HG02852 (cell line): ENCODE measurements around the gene IKZF1.

Experiments
- ATAC-seq: cut with Tn5 transposase; IDR thresholded peaks from one replicate; pipeline ENCODE4 v1.9.1; 2021; ENCODE audit warnings: mild to moderate bottlenecking, moderate library complexity; ENCODE audit not compliant: unreplicated experiment

IKZF1 gene

DNA sequence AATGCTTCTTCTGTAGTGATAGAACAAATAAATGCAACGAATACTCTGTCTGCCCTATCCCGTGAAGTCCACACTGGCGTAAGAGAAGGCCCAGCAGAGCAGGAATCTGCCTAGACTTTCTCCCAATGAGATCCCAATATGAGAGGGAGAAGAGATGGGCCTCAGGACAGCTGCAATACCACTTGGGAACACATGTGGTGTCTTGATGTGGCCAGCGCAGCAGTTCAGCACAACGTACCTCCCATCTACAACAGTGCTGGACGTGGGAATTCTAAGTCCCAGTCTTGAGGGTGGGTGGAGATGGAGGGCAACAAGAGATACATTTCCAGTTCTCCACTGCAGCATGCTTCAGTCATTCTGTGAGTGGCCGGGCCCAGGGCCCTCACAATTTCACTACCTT, 99.9 kb downstream of the IKZF1 start:
- ATAC-seq, result no peak

DNA sequence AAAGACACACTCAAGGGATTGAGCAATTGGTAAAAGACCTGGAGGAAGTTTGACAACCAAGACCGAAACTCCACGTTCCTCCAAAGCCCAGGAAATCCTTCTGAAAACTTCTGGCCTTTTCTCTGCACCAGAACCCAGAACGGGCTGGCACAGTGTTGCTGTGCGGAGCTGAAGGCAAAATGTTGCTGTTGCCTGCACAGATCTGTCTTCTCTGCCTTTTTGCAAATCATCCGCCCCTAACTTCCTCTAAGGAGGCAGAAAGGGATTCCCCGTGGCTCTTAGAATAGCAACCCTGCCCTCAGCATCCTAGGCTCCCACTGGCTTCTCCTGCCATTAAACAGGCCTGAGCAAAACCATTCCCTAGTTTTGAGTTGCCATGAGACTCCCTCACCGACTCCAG, 100.7 kb downstream of the IKZF1 start:
- peak; percentile 41 for ATAC-seq

DNA sequence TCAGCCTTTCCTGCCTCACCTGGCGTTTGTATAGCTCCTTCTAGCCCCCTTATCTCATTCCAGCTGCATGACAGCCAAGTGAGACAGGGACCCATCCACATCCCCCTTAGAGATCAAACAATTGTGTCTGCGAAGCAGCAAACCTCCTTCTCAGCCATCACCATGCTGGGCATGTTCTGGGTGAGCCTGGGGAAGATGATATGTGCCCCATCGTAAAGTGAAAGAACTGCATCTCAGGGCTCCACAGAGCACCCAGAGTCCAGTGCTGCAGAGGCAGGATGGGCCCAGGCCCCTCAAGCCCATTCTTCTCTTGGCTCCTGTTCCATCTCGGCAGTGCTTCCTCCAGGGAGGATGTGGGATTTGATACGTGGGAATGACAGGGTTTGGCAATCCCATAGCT, 102.4 kb downstream of the IKZF1 start:
- ATAC-seq, result no peak

DNA sequence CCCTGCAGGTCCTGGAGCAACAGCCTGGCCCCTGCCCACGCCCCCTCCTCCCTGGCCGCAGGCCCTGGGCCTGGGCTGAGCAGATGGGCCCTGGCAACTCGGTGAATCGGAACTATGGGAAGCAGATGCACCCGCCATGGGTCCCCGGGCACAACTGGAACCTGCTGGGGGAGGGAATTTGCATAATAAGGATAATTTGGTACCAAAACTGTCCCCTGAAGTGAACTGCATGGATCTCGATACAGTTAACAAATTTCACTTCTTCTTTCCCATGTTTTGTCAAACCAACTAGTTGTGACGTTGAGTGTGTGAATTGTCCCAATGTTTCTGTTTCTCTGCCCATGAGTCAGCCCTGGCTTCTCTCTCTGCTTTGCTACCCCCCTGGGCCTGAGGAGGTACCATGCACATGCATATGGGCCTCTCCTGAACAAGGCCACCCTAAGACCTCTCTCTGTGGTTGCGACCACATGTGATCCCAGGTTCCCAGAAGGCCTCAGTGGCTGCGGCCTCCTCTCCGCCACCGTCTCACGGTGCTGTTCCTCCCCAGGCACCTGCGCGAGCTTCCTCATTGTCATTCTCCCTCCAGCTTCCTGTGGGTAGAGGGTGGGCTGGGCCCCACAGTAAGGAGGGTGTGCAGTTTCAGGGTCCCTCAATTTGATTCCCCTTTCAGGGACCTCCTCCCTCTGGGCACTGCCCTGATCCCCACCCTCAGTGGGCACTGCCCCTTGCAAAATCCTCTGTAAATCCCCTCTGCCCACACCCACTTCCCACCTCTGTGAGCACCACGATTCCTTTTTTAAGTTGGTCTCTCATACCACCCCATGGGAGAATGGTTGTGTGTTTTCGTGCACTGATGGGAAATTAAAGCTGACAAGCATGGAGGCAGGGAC, 105.6 kb downstream of the IKZF1 start:
- peak; percentile 53 for ATAC-seq

DNA sequence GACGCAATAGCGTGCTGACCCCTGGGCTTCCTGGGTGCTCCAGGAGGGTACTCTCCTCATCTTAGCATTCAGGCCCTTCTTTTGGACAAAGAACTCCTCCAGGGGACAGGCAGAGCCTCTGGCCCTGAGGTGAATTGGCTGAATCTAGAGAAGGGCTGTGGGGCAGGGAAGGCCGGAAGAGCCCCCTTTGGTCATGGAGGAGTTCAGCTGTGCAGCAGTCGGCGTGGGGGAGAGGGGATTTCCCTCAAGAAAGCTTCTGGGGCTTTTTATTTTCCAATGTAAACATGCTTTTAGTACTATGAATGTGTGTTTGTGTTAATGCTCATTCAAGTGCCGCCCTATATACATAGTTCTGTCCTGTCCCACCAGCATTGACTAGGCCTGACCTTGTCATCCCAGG, 106.8 kb downstream of the IKZF1 start:
- no peak for ATAC-seq

DNA sequence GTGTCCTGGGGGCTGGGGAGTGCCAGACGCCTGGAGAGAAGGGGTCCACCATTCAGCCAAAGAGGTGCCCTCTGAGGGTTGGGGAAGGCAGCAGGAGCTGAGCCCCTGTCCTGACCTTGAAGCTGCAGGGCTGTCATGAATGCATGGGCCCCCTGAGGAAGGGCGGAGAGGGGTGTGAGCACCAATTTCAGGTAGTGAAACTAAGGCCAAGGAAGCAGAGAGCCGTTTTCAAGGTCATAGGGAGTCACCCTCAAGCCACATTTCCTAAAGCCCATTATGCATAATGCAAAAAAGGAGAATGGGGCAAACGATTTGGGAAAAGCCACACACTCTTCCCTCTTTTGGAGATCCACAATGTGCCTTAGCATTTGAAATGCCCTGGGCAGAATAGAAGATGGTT, 108.5 kb downstream of the IKZF1 start:
- ATAC-seq, result no peak

DNA sequence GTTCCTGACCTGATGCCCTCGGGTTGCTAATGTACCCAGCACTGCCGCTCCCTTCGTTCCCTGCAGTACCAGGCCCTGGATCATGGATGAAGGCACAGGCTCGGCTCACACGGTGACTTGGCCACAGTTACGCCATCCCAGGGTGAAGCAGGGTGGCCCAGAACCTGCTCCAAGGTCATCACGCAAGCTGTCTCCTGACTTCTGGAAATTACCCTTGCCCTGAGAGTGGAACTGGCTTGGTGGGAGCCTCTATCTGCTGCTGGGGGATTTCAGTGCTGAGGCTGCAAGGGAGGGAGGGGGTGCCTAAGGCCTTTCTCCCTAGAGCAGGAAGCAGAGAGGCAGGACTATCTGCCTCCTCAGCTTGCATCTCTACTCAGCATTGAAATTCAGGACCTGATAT, 109.0 kb downstream of the IKZF1 start:
- ATAC-seq, result no peak

DNA sequence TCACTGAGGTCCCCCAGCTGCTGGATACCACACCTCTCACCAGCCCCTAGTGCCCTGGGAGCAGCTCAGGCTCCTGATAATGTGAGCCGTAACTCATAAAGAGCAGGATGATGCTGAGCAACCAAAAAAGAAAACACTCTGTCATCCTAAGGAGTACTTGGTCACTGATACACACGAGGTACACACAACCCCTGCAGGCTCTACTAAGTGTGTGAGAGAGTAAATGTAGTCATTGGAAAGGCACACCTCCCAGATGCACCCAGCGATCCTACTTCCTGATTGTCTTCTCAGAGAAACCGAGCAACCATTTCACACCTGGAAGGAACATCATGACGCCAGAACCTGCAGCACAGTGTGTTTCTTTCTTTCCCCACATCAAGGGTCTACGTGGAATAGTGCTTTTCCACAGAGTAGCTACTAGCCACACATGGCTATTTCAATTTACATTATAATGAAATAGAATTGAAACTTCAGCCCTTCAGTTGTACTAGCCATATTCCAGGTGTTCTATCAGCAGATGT, 111.4 kb downstream of the IKZF1 start:
- no peak for ATAC-seq

DNA sequence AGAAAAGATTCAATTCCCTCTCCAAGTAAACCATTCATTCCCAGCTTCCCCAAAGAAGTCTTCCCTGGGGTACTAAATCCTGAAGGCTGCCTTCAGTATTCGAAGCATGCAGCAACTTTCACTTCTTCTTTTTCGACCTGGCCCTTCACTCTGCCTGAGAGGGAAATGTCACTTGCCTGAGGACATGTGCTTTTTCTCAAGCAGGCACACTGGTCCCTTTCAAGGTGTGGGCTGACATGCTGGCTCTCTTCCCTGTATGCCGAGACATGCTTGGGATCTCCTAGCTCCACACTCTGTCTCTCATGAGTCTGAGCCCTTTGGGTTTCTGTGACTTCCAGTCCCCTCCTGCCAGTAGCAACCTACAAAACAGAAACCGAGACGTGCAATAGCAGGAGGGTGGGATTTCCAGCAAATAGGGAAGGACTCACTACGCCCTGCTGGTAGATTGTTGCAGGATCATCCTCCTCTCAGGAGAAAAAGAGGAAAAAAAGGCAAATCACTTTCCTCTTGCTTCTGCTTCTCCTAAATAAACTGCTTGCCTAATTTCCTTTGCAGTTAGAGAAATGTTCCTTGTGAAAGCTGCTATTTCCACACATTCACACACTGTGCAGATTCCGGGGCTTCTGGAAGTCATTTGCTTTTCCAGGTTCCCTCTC, 112.1 kb downstream of the IKZF1 start:
- ATAC-seq, result peak; percentile 80

DNA sequence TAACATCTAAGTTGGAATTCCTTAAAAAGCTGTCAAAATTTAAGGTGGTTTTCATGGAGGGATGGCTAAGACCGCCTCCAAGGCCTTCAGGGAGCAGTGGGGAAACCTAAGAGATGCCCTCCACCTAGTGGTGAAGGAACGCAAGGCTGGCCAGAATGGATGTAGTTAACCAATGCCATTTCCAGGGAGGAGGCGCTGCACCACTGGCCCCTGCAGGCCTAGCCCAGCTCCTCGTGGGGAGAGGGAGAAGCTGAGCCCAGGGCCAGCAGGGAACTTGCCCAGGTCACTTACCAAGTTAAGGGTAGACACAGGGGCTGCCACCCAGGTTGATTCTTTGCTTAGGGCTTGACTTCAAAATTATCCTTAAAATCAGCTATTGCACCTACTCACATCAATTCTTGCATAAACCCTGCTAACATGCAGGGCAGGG, 113.6 kb downstream of the IKZF1 start:
- ATAC-seq, result peak; percentile 90

DNA sequence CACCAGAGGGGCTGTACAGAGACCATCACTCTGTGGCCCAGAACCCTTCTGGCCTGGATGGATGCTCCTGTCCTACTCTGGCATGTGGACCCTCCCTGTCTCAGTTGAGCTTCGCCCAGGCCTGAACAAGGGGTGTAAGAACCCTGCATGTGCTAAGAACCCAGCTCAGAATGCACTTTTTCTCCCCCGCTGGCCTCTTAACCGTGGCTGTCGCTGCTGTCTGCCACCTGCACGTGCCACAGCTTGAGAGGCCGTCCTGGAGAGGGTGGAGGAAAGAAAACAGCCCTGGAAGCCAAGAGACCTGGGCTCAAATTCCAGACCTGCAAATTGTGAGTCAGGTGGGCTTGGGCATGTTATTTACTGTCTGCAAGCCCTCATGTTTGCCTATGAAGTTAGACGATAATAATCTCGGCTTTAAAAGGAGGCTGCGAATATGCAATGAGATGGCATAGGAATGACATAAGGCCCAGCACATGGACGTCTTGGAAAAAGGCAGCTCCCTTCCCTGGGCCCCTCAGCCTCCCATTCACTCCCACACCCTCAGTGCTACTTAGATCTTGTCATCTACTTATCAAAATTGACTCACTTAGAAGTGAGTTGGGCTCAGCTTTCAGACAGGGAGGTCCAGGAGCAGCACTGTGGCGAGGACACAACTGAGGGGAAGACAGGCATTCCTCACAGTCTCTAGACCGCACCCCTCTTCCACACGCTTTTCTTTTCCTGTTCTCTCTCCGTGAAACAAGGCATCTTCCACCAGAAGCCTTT, 114.2 kb downstream of the IKZF1 start:
- ATAC-seq, result no peak

DNA sequence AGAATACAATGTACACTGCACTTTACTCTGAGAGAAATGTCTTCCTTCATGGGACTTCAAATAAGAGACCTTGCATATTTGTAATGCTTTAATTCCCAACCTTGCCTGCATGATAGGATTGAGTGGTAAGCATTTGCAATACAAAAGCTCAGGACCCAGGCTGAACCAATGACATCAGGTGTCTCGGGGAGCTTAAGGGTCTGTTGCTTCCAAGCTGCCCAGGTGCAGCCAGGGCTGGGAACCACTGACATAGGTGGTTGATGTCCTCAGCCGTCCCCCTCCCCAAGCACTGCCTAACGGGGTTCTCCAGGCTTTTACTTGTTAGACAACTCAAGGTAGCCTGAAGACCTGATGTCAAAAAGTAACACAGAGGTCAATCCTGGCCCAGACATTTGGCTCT, 116.5 kb downstream of the IKZF1 start:
- no peak for ATAC-seq

DNA sequence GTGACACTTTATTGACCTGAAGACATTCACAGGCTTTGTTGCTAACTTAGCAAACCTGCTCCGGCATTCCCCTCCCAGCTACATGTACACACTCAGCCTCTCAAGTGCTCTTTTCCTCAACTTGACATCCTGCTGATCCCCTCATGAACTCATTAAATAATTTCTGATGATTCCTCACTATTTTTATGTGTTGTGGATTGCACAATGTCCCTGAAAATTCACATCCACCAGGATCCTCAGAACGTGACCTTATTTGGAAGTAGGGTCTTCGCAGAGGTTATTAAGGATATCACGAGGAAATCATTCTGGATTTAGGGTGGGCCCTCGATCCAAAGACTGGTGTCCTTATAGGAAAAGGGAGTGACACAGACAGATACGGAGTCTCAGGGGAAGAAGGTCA, 118.3 kb downstream of the IKZF1 start:
- ATAC-seq, result no peak

DNA sequence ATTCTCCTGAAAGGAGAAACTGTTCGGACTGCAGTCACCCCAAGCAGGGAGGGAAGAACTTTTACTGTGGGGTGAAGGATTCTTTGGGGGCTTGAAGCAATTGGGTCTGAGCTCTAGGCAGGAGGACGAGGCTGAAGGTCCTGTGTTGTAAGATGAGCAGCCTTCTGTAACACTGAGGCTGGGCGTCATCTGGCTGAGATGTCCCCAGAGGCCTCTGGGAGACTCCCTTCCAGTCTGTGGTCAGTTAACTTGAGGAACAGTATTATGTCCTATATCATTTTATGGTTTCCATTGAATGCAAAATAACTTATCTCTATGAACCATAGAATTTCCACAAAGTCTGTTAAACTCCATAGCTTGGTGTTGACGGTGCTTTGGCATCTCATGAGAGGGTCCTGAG, 119.3 kb downstream of the IKZF1 start:
- ATAC-seq, result no peak

DNA sequence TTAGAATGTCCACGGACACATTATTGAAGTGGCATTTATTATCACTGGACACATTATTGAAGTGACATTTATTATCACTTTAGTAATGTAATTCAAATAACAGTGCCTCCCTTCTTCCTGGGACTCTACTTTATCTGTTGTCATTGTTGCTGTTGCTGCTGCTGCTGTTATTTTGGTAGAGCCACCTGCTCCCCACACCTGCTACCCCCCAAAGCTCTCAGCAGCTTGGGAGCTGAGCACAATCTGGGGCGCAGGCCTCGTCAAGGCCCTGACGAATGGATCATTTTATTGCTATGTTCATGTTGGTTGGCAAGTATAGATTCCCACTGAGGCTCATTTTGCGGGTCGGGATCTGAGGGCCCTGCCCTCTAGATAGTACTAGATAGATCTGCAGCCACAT, 120.8 kb downstream of the IKZF1 start:
- no peak for ATAC-seq

DNA sequence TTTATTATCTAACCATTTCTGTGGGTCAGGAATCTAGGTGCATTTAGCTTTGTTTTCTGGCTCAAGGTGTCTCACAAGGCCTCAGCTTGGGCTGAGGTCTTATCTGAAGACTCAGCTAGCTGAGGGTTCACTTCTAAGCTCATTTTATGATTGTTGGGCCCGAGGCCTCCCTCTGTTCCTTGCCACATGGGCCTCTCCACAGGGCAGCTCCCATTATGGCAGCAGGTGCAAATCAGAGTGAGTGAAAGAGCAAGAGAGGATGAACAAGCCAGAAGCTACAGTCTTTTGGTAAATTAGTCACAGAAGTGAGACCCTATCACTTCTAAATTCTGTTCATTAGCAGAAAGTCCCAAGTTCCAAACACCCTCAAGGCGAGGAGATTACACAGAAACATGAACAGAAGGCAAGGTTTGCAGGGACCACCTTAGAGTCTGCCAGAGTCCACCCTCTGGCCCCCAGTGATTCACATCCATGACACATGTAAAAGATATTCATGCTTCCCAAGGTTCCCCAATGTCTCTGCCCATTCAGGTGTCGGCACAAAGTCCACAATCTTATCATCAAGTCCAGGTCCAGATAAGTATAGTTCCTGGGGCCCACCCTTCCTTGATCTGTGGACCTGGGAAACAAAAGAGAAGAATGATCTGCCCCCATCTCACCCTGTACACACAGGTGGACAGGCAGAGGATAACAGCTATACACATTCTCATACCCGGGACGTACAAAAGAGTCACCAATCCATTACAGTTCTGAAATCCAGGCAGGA, 121.9 kb downstream of the IKZF1 start:
- ATAC-seq, result no peak

DNA sequence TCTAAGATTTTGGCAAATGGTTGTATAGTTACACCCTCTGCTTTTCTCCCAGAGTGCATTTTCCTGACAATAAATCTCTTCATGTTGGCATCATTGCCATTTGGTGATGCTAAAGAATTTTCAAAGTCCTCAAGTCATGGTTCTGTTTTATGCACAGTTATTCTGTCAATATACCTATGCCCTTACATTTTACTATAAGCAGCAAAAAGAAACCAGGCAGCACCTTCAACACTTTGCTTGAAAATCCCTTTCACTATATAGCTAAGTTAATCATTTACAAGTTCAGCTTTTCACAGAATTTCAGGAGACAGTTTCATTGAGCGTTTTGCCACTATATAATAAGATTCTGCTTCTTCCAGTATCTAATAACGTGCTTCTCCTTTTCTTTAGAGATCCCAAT, 123.0 kb downstream of the IKZF1 start:
- ATAC-seq, result no peak

DNA sequence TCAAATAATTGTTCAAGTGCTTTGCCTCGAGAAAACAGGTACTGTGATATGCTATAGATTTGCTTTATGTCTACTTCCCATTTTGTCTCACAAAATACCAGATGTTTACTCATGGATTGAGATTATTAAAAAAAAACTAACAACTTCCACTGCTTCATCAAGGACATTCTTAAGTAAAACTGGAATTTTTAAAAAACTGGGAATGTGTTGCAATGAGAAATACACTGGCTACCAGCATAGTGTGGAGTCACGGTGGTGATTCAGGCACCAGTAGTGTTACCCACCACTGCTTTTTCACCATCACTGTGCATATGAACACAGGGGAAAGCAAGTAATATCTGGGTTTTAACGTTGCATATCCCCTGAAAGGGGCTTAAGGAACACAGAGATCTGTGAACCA, 124.4 kb downstream of the IKZF1 start:
- ATAC-seq, result no peak

DNA sequence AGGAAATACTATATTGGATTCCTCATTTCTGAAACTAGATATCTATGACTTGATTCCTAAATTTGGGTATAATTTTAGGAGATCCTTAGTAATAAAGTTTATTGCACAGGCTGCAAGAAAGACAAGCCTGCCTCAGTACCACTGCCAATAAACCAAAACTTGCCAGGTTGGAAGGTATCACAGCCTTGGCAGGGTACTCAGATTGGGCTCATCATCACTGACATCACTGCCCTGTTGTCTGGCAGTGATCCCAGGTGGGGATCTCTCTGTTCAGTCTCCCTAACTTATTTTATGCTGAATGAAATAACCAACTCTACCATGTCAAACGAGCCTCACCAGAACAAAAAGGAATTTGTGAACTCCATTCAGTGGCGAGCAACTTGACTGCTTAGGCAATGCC, 126.8 kb downstream of the IKZF1 start:
- no peak for ATAC-seq

DNA sequence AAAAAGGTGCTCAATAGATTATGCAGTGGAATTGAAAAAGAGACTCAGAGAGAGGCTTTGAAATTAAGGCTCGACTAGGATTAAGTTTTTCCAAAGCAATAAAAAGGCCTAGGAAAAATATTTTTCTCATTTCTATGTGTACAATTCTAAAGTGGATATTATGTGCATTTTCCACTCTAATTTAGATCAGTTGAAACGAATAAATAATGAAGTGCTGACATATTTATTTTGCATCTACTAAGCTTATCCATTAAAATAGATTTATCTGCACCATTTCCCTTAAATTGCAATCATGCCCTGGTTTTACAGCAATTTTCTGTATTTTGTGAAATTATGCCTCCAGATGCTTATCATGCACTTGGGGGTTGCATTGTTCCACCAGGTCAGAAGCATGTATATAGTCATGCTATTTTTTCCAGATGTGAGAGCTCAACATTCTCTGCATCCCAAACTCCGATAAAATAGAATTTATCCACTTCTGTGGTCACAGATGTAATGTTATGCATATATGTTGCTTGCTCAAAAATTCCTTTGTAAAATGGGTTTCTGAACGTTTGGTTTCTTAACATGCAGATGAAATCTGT, 127.3 kb downstream of the IKZF1 start:
- ATAC-seq, result no peak
